ENCODE results near the gene ZNF573. TPM values are rescaled to one million over a fixed set of nuclear protein-coding genes. Genes with fewer than 3 reads are reported as not detected.
"Not testable (repeated sequence)": the region's sequence is repeated elsewhere in the genome, so short reads cannot be mapped to it uniquely, and the experiment has no call there.

ZNF573 gene
- total RNA-seq (2014; rRNA removed; shearing (Covaris generic)) = 3.4 and 3.8 TPM in 2 replicates

- peak; percentile 93 for DNase-seq (ENCODE audit: low read depth)
These were observed at the start of gene ZNF573 for GRCh38 chr19:37779127-37780005. ZNF573 (minus strand) TSS chr19:37779586; CDS start chr19:37773729, 5,857 bp downstream.

GRCh38 chr19:37817180-37817981 lies 38.0 kb upstream of the ZNF573 start:
- peak; percentile 55 for DNase-seq (ENCODE audit: low read depth)

- DNase-seq (ENCODE audit: low read depth) = not testable (repeated sequence)
These were observed 36.2 kb upstream of the ZNF573 start for GRCh38 chr19:37815611-37816010.

- DNase-seq (ENCODE audit: low read depth) = no peak
These were observed 34.0 kb upstream of the ZNF573 start for GRCh38 chr19:37813340-37813739.

GRCh38 chr19:37809366-37809765 lies 30.0 kb upstream of the ZNF573 start:
- DNase-seq (ENCODE audit: low read depth) = no peak

- no peak for DNase-seq (ENCODE audit: low read depth)
These were observed 24.0 kb upstream of the ZNF573 start for GRCh38 chr19:37803249-37803840.

- DNase-seq (ENCODE audit: low read depth) = no peak
These were observed 11.0 kb upstream of the ZNF573 start for GRCh38 chr19:37790244-37790925.

GRCh38 chr19:37778613-37779126 lies 716 bp downstream of the ZNF573 start:
- no peak for DNase-seq (ENCODE audit: low read depth)

GRCh38 chr19:37770985-37771384 lies 8.4 kb downstream of the ZNF573 start:
- no peak for DNase-seq (ENCODE audit: low read depth)

GRCh38 chr19:37763488-37763887 lies 15.9 kb downstream of the ZNF573 start:
- DNase-seq (ENCODE audit: low read depth) = peak; percentile 48

GRCh38 chr19:37757683-37758082 lies 21.7 kb downstream of the ZNF573 start:
- not testable (repeated sequence) for DNase-seq (ENCODE audit: low read depth)

GRCh38 chr19:37738371-37738770 lies 41.0 kb downstream of the ZNF573 start:
- DNase-seq (ENCODE audit: low read depth) = no peak

GRCh38 chr19:37725181-37725580 lies 54.2 kb downstream of the ZNF573 start:
- DNase-seq (ENCODE audit: low read depth) = no peak

- DNase-seq (ENCODE audit: low read depth) = no peak
These were observed 59.5 kb downstream of the ZNF573 start for GRCh38 chr19:37719927-37720265.

GRCh38 chr19:37719111-37719926 lies 60.1 kb downstream of the ZNF573 start, which contains the start of gene ZNF607:
ZNF607 (minus strand) TSS chr19:37719761; CDS start chr19:37711618, 8,143 bp downstream.
- peak; percentile 85 for DNase-seq (ENCODE audit: low read depth)

GRCh38 chr19:37718304-37718703 lies 61.1 kb downstream of the ZNF573 start:
- DNase-seq (ENCODE audit: low read depth) = no peak

GRCh38 chr19:37716140-37716539 lies 63.2 kb downstream of the ZNF573 start:
- no peak for DNase-seq (ENCODE audit: low read depth)

GRCh38 chr19:37706052-37706605 lies 73.3 kb downstream of the ZNF573 start:
- DNase-seq (ENCODE audit: low read depth) = no peak

- DNase-seq (ENCODE audit: low read depth) = peak; percentile 12
These were observed 80.3 kb downstream of the ZNF573 start for GRCh38 chr19:37699057-37699456.

GRCh38 chr19:37698216-37698615 lies 81.2 kb downstream of the ZNF573 start:
- DNase-seq (ENCODE audit: low read depth) = no peak

All from M059J (cell line).